GM18907 (cell line): ENCODE measurements around the gene RFTN1.

Source experiments
- ATAC-seq: cut with Tn5 transposase; IDR thresholded peaks from one replicate; pipeline ENCODE4 v1.9.1; 2021; ENCODE audit warnings: mild to moderate bottlenecking, moderate library complexity; ENCODE audit not compliant: unreplicated experiment

The RFTN1 gene

GRCh38 chr3:16439848-16440708, 73.4 kb downstream of the RFTN1 start:
- no peak for ATAC-seq

- ATAC-seq = no peak
These were observed 74.2 kb downstream of the RFTN1 start for GRCh38 chr3:16439163-16439847.

GRCh38 chr3:16437640-16438039, 75.9 kb downstream of the RFTN1 start:
- ATAC-seq = no peak

- ATAC-seq = peak; percentile 79
These were observed 79.8 kb downstream of the RFTN1 start for GRCh38 chr3:16433701-16434151.

- ATAC-seq = peak; percentile 31
These were observed 80.8 kb downstream of the RFTN1 start for GRCh38 chr3:16432714-16433113.

- ATAC-seq = peak; percentile 61
These were observed 82.5 kb downstream of the RFTN1 start for GRCh38 chr3:16430717-16431630.

GRCh38 chr3:16429086-16429485, 84.4 kb downstream of the RFTN1 start:
- ATAC-seq = no peak

GRCh38 chr3:16428612-16429011, 84.9 kb downstream of the RFTN1 start:
- no peak for ATAC-seq

GRCh38 chr3:16427103-16427965, 86.2 kb downstream of the RFTN1 start:
- no peak for ATAC-seq

GRCh38 chr3:16426665-16427064, 86.8 kb downstream of the RFTN1 start:
- no peak for ATAC-seq

- ATAC-seq = no peak
These were observed 87.5 kb downstream of the RFTN1 start for GRCh38 chr3:16426029-16426400.

GRCh38 chr3:16425398-16426028, 88.0 kb downstream of the RFTN1 start:
- no peak for ATAC-seq

- ATAC-seq = peak; percentile 88
These were observed 89.4 kb downstream of the RFTN1 start for GRCh38 chr3:16423947-16424673.

- ATAC-seq = no peak
These were observed 90.2 kb downstream of the RFTN1 start for GRCh38 chr3:16423298-16423697.

GRCh38 chr3:16419640-16420241, 93.8 kb downstream of the RFTN1 start:
- no peak for ATAC-seq

GRCh38 chr3:16417945-16418739, 95.4 kb downstream of the RFTN1 start:
- no peak for ATAC-seq

GRCh38 chr3:16415911-16416476, 97.5 kb downstream of the RFTN1 start:
- no peak for ATAC-seq

- ATAC-seq = no peak
These were observed 100.2 kb downstream of the RFTN1 start for GRCh38 chr3:16413321-16413720.
